Testis (tissue), 2 donors: Measurements from ENCODE around the gene TYRP1.

Experiments
- CTCF ChIP-seq, 3 experiments: fragments of 450-650 bp in 2 of 3; fragments of 200-600 bp in 1 of 3; sonication (generic) in 1 of 3; IDR thresholded peaks; one replicate each; pipeline ENCODE4 v1.5.1; 2016 to 2019; ENCODE audit warnings: antibody characterized with exemption in 3 of 3, mild to moderate bottlenecking in 2 of 3, moderate library complexity in 1 of 3
- POLR2A ChIP-seq: fragments of 450-650 bp; IDR thresholded peaks from one replicate; pipeline ENCODE4 v1.6.1; 2017; ENCODE audit warnings: antibody characterized with exemption, mild to moderate bottlenecking, moderate library complexity

GRCh38 chr9:12701126-12701525 is 7.9 kb downstream of the TYRP1 start:
- TF ChIP-seq CTCF (IDR thresholded peaks at IDR 0.05) = no peak
- TF ChIP-seq POLR2A = no peak
